GM23248 (cell line): ENCODE results near the gene NAV2.

Experiments
- EZH2 ChIP-seq: fragments of 200-600 bp; sonication (generic); IDR thresholded peaks from 2 replicates; pipeline ENCODE4 v1.6.1; 2018; ENCODE audit warnings: antibody characterized with exemption, mild to moderate bottlenecking; ENCODE audit not compliant: insufficient read depth, poor library complexity, severe bottlenecking
- EZH2phosphoT487 ChIP-seq: fragments of 200-600 bp; sonication (generic); IDR thresholded peaks from 2 replicates; pipeline ENCODE4 v1.6.1; 2018; ENCODE audit warnings: antibody characterized with exemption, moderate library complexity, mild to moderate bottlenecking, low read depth; ENCODE audit not compliant: insufficient read depth

- TF ChIP-seq EZH2 (no peak), EZH2phosphoT487 (no peak)
These were observed 14.6 kb downstream of the NAV2 start for GRCh38 chr11:19727246-19727645.
